GM12865 (cell line): ENCODE measurements around the gene DLG3.

Source experiments
- DNase-seq: peaks from one replicate; pipeline ENCODE4 v3.0.0; 2010; ENCODE audit warnings: low read depth
- H3K4me3 ChIP-seq: 2 replicates; pipeline ENCODE4 v1.5.1; 2011; ENCODE audit warnings: mild to moderate bottlenecking, low read depth, low read length, control low read depth
- CTCF ChIP-seq: IDR thresholded peaks from 2 replicates; pipeline ENCODE4 v1.5.1; 2011; ENCODE audit warnings: low read length, control low read depth, low read depth, inconsistent platforms; ENCODE audit not compliant: insufficient read depth; ENCODE audit errors: missing control alignments

DLG3 gene

DNA sequence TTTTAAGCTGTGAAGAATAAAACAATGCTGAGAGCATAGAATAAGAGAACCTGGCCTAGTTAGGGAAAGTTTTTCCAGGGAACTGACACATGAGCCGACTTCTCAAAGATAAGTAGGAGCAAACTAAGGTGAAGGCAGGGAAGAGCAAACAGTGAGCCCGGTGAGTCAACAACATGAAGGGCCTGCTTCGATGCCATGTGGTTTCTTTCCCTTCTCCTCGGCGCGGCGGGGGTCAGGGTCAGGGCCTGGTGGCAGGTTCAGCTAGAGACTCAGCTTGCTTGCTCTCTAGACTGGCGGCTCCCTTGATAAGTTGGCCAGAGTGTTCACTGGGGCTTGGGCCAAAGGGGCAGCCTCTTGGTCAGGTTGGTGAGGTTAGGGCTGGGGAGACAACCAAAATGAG, 81.1 kb downstream of the DLG3 start:
- no peak for TF ChIP-seq CTCF
- no peak overlapping the region for H3K4me3 ChIP-seq
- no peak for DNase-seq

GRCh38 chrX:70527053-70527452, 82.4 kb downstream of the DLG3 start:
- TF ChIP-seq CTCF: no peak
- no peak overlapping the region for H3K4me3 ChIP-seq
- no peak for DNase-seq

DNA sequence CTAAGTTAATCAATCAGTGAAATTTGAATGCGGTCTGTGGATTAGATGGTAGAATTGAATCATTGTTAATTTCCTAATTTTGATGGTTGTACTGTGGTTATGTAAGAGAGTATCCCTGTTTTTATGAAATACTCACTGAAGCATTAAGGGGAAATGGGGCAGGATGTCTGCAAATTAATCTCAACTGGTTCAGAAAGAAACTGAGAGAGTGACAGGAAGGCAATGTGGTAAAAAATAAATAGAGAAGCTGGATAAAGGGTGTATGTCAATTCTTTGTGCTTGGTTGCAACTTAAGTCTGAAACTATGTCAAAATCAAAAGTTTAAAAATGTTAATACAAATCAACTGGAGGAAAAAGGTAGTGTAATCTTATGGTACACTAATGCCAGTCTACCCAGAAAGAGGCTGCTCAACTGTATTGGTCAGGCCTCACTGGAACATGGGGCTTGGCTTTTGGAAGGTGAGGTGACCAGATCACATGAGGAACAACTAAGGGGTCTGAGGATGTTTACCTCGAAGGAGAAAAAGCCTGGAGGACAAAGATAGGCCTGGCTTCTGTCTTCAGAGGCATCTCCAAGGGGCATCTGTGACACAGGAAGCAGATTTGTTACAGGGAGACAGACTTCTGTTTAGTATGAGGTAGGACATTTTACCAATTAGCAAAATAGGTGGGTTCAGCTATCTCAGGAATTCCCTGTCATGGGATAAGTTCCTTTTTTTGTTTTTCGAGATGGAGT, 83.1 kb downstream of the DLG3 start:
- no peak for DNase-seq
- no peak overlapping the region for H3K4me3 ChIP-seq
- TF ChIP-seq CTCF: no peak

DNA sequence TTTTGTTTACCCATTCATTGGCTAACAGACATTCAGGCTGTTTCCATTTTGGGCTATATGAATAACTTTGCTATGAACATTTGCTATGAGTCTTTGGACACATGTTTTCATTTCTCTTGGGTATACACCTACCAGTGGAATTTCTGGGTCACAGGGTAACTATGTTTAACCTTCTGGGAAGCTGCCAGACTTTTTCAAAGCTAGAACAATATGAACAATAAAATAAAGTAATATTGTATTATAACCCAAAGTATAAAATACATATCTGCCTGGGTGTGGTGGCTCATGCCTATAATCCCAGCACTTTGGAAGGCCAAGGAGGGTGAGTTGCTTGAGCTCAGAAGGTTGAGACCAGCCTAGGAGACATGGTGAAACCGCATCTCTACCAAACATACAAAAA, 90.6 kb downstream of the DLG3 start:
- no peak overlapping the region for H3K4me3 ChIP-seq
- no peak for DNase-seq
- no peak for TF ChIP-seq CTCF

DNA sequence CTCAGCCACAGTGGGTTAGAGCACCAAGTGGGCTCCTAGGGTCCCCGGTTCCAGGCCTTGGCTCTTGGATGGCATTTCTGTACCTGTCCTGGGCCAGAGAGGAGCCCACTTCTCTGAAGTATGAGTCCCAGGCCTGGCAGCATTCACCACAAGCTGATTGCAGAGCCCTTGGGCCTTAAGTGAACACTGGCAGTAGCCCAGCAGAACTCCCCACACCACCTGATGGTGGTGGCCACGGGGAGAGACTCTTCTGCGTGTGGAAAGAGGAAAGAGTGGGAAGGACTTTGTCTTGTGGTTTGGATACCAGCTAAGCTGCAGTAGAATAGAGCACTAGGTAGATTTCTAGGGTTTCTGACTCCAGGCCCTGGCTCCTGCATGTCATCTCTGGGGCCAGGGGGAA, 104.8 kb downstream of the DLG3 start:
- no peak for TF ChIP-seq CTCF
- H3K4me3 ChIP-seq: no peak overlapping the region
- DNase-seq: no peak

DNA sequence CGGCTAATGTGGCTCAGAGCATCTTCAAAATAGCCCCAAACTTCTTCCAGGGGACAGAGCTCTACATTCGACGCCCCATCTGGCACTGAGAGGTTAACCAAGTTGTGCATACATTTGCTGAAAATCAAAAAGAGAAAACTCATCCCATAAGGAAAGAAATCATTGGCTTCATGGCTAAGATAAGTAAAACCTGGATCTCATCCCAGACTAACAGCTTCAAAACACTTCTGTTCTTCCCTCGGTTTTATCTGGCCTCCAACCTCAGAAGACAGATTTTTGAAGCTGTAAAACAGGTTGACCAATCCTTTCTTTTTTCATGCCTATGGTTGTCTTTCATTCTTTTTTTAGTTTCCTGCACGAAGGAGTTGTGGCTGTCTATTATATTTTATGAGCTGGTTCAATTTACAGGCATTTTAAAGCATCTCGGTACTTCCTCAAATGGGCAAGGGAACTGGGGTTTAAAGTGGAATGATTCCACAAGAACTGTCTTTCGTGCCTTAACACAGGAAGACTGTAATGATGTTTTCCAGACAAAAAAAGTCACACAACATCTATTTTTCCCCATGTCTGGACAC, 107.6 kb downstream of the DLG3 start:
- no peak for TF ChIP-seq CTCF
- H3K4me3 ChIP-seq: no peak overlapping the region
- no peak for DNase-seq

- DNase-seq: peak; percentile 15
- no peak for TF ChIP-seq CTCF
- no peak overlapping the region for H3K4me3 ChIP-seq
These were observed 108.9 kb downstream of the DLG3 start for GRCh38 chrX:70553516-70553915.
